PFSK-1 (cell line): ENCODE results near the gene TAOK2.

Experiments used
- FOXP2 ChIP-seq: optimal IDR thresholded peaks from 2 replicates; pipeline ENCODE3; 2011; ENCODE audit warnings: borderline replicate concordance, control low read depth, inconsistent platforms; ENCODE audit not compliant: insufficient read depth; ENCODE audit errors: extremely low read length, extremely low read depth
- POLR2AphosphoS5 ChIP-seq: IDR thresholded peaks from 2 replicates; pipeline ENCODE4 v1.6.1; 2012; ENCODE audit warnings: low read depth, mild to moderate bottlenecking, control low read depth, low read length, moderate library complexity
- SIN3A ChIP-seq: IDR thresholded peaks from 2 replicates; pipeline ENCODE4 v1.6.1; 2012; ENCODE audit warnings: mild to moderate bottlenecking, low read length, moderate library complexity, borderline replicate concordance; ENCODE audit not compliant: insufficient read depth
- TAF1 ChIP-seq: IDR thresholded peaks from 2 replicates; pipeline ENCODE4 v1.6.1; 2012; ENCODE audit warnings: low read length, control low read depth, borderline replicate concordance; ENCODE audit not compliant: insufficient read depth
- TF ChIP-seq, protein P1 (sequence below), 2 experiments: IDR thresholded peaks; 2 replicates each; pipeline versions ENCODE4 v1.6.1 to v1.8.0; 2011 to 2012; ENCODE audit warnings: low read depth in 2 of 2, low read length in 2 of 2, control low read depth in 1 of 2, inconsistent platforms in 1 of 2, mild to moderate bottlenecking in 1 of 2, moderate library complexity in 1 of 2; ENCODE audit not compliant: insufficient read depth in 1 of 2

TAOK2 gene

GRCh38 chr16:29927070-29927905 is 46.4 kb upstream of the TAOK2 start:
- TF ChIP-seq FOXP2 (no peak), POLR2AphosphoS5 (no peak), TAF1 (no peak), SIN3A (no peak)
- TF ChIP-seq, protein P1, sequence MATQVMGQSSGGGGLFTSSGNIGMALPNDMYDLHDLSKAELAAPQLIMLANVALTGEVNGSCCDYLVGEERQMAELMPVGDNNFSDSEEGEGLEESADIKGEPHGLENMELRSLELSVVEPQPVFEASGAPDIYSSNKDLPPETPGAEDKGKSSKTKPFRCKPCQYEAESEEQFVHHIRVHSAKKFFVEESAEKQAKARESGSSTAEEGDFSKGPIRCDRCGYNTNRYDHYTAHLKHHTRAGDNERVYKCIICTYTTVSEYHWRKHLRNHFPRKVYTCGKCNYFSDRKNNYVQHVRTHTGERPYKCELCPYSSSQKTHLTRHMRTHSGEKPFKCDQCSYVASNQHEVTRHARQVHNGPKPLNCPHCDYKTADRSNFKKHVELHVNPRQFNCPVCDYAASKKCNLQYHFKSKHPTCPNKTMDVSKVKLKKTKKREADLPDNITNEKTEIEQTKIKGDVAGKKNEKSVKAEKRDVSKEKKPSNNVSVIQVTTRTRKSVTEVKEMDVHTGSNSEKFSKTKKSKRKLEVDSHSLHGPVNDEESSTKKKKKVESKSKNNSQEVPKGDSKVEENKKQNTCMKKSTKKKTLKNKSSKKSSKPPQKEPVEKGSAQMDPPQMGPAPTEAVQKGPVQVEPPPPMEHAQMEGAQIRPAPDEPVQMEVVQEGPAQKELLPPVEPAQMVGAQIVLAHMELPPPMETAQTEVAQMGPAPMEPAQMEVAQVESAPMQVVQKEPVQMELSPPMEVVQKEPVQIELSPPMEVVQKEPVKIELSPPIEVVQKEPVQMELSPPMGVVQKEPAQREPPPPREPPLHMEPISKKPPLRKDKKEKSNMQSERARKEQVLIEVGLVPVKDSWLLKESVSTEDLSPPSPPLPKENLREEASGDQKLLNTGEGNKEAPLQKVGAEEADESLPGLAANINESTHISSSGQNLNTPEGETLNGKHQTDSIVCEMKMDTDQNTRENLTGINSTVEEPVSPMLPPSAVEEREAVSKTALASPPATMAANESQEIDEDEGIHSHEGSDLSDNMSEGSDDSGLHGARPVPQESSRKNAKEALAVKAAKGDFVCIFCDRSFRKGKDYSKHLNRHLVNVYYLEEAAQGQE (IDR thresholded peaks at IDR 0.05; ENCODE audit: insufficient read depth in 1 of 2, low read depth in 2 of 2, low read length in 2 of 2) = no peak

DNA sequence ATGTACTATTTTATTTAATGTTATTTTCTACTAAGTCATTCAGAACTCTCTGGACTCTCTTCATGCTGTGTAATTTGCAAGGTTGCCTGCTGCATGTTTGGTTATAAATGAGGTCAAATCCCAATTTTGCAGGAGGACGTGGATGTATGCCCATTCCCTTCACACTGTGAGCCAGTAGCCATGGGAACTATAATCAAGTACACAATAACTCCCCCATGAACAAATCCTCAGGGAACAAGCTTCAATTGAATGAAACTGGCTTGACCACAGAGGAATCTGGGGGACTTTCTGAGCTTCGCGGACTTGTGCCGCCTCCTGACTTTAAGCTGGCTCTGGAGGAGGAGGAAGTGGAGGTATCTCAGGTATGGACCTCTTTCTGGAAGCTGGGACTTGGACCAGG is 33.0 kb upstream of the TAOK2 start:
- no peak for TF ChIP-seq TAF1
- no peak for TF ChIP-seq FOXP2
- no peak for TF ChIP-seq SIN3A
- TF ChIP-seq, protein P1 (IDR thresholded peaks at IDR 0.05; ENCODE audit: insufficient read depth in 1 of 2, low read depth in 2 of 2, low read length in 2 of 2) = no peak
- TF ChIP-seq POLR2AphosphoS5 = no peak

DNA sequence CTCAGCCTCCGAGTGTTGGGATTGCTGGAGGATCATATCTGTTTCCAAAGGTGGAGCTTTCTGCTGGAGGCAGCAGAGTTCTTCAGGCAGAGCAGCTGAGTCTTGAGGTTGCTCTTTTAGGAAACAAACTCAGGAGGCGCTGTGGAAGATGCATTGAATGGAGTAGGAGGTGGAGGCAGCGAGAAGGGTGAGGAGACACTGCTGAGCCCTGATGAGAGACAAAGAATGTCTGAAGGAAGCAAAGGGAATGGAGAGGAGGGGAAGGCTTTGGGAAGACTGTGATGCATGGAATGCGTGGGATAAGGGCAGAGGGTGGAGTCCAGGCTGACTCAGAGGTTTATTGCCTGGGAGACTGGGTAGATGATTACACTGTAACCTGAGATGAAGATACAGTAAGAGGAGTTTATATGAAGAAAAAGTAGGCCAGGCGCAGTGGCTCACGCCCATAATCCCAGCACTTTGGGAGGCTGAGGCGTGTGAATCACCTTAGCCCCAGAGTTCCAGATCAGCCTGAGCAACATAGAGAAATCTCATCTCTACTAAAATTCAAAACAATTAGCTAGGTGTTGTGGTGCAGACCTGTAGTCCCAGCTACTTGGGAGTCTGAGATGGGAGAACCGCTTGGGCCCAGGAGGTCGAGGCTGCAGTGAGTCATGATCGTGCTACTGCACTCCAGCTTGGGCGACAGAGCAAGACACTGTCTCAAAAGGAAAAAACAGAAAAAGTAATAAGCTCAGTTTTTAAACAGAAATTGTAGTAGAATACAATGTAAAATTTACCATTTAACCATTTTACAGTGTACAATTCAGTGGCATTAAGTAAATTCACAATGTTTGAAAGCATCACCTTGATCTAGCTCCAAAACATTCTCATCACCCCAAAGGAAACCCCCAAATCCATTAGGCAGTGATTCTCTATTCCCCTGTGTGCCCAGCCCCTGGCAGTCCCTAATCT is 29.5 kb upstream of the TAOK2 start:
- no peak for TF ChIP-seq POLR2AphosphoS5
- TF ChIP-seq, protein P1 (IDR thresholded peaks at IDR 0.05; ENCODE audit: insufficient read depth in 1 of 2, low read depth in 2 of 2, low read length in 2 of 2) = no peak
- TF ChIP-seq FOXP2 = no peak
- peak; percentile 29; the same call in 1 of the 2 replicates for TF ChIP-seq TAF1
- no peak for TF ChIP-seq SIN3A

- TF ChIP-seq FOXP2 (no peak), SIN3A (no peak), TAF1 (no peak), POLR2AphosphoS5 (no peak)
- TF ChIP-seq, protein P1 (IDR thresholded peaks at IDR 0.05; ENCODE audit: insufficient read depth in 1 of 2, low read depth in 2 of 2, low read length in 2 of 2) = no peak
These were observed 25.8 kb upstream of the TAOK2 start for GRCh38 chr16:29947897-29948296.
